HepG2 (cell line): ENCODE measurements around the gene ZNF512B. TPM values are rescaled to one million over a fixed set of nuclear protein-coding genes. Genes with fewer than 3 reads are reported as not detected.

ENCODE experiments used
- GABPB1 ChIP-seq: IDR thresholded peaks from 2 replicates; pipeline ENCODE4 v1.6.1; 2016; ENCODE audit warnings: mild to moderate bottlenecking, missing genetic modification reagents, moderate library complexity, missing compliant biosample characterization
- GPN1 ChIP-seq: sonication (generic); formaldehyde crosslinking; IDR thresholded peaks from 2 replicates; pipeline ENCODE4 v1.5.1; 2020; ENCODE audit warnings: missing genetic modification reagents, borderline replicate concordance
- HNRNPLL ChIP-seq: fragments of 200-400 bp; formaldehyde crosslinking; IDR thresholded peaks from 2 replicates; pipeline ENCODE4 v1.6.1; 2017; ENCODE audit warnings: mild to moderate bottlenecking, low read depth, low read length; ENCODE audit not compliant: poor library complexity, severe bottlenecking
- ISL2 ChIP-seq: sonication (generic); formaldehyde crosslinking; IDR thresholded peaks from 2 replicates; pipeline ENCODE4 v1.5.0; 2020; ENCODE audit warnings: missing genetic modification reagents
- KLF13 ChIP-seq: sonication (generic); formaldehyde crosslinking; IDR thresholded peaks from 2 replicates; pipeline ENCODE4 v1.4.0; 2020; ENCODE audit warnings: mild to moderate bottlenecking, missing genetic modification reagents
- KMT2B ChIP-seq: IDR thresholded peaks from 2 replicates; pipeline ENCODE4 v1.6.1; 2016; ENCODE audit warnings: missing genetic modification reagents, missing compliant biosample characterization
- MBNL3 ChIP-seq: fragments of 250-450 bp; sonication (Bioruptor Pico); conservative IDR thresholded peaks from 2 replicates; pipeline ENCODE4 v1.8.0; 2022; ENCODE audit warnings: mild to moderate bottlenecking, inconsistent platforms
- MIER3 ChIP-seq: IDR thresholded peaks from 2 replicates; pipeline ENCODE4 v1.6.1; 2016; ENCODE audit warnings: missing compliant biosample characterization, borderline replicate concordance
- PHF21A ChIP-seq: sonication (generic); formaldehyde crosslinking; IDR thresholded peaks from 2 replicates; pipeline ENCODE4 v1.5.0; 2020; ENCODE audit warnings: mild to moderate bottlenecking, missing genetic modification reagents
- SP5 ChIP-seq: IDR thresholded peaks from 2 replicates; pipeline ENCODE4 v1.6.1; 2016; ENCODE audit warnings: low read depth, borderline replicate concordance
- SUZ12 ChIP-seq: fragments of 150-350 bp; IDR thresholded peaks from 2 replicates; pipeline ENCODE4 v1.6.1; 2014; ENCODE audit warnings: low read depth, low read length
- ZNF230 ChIP-seq: sonication (generic); formaldehyde crosslinking; IDR thresholded peaks from 2 replicates; pipeline ENCODE4 v1.4.0; 2020; ENCODE audit warnings: mild to moderate bottlenecking, missing genetic modification reagents
- polyA plus RNA-seq, 8 experiments: library from polyadenylated mRNA; depleted of rRNA in 3 of 8; stranded (reverse) in 7 of 8; unstranded in 1 of 8; fragments of >200 nt; fragmentation: Illumina TruSeq in 4 of 8; extraction: Trizol in 4 of 8; gene quantifications; 2 replicates each; pipeline versions ENCODE4 v1.2.1 to v1.2.3, GENCODE V29; 2011 to 2016; ENCODE audit warnings: low read depth in 4 of 8, missing spikeins in 1 of 8, mixed read lengths in 1 of 8; ENCODE audit not compliant: insufficient read depth in 1 of 8
- total RNA-seq, 5 experiments: library from RNA; depleted of rRNA; stranded (reverse); fragments of >200 nt; fragmentation: Illumina TruSeq; extraction: Trizol; gene quantifications; 2 replicates each; pipeline ENCODE4 v1.2.3, GENCODE V29; 2016; ENCODE audit warnings: low read depth in 1 of 5
- TF ChIP-seq, protein P1 (sequence below): sonication (generic); formaldehyde crosslinking; conservative IDR thresholded peaks from 2 replicates; pipeline ENCODE4 v1.8.0; 2022; ENCODE audit warnings: missing genetic modification reagents
- TF ChIP-seq, protein P2 (sequence below): sonication (generic); formaldehyde crosslinking; IDR thresholded peaks from 2 replicates; pipeline ENCODE4 v1.4.0; 2020; ENCODE audit warnings: mild to moderate bottlenecking, missing genetic modification reagents
- TF ChIP-seq, protein P3 (sequence below): IDR thresholded peaks from 2 replicates; pipeline ENCODE4 v1.6.1; 2016; ENCODE audit warnings: mild to moderate bottlenecking
- TF ChIP-seq, protein P4 (sequence below), 2 experiments: sonication (generic) in 1 of 2; formaldehyde crosslinking in 1 of 2; IDR thresholded peaks; 2 replicates each; pipeline versions ENCODE4 v1.4.0 to v1.6.1; 2016 to 2020; ENCODE audit warnings: borderline replicate concordance in 1 of 2, low read depth in 1 of 2, mild to moderate bottlenecking in 1 of 2, missing genetic modification reagents in 1 of 2

Gene ZNF512B
- total and polyA plus RNA-seq, 2 of the 13 experiments (the other 11 are each of a cell fraction or from before 2014, with no cell fraction given) = 11.5 to 30.6 TPM

DNA sequence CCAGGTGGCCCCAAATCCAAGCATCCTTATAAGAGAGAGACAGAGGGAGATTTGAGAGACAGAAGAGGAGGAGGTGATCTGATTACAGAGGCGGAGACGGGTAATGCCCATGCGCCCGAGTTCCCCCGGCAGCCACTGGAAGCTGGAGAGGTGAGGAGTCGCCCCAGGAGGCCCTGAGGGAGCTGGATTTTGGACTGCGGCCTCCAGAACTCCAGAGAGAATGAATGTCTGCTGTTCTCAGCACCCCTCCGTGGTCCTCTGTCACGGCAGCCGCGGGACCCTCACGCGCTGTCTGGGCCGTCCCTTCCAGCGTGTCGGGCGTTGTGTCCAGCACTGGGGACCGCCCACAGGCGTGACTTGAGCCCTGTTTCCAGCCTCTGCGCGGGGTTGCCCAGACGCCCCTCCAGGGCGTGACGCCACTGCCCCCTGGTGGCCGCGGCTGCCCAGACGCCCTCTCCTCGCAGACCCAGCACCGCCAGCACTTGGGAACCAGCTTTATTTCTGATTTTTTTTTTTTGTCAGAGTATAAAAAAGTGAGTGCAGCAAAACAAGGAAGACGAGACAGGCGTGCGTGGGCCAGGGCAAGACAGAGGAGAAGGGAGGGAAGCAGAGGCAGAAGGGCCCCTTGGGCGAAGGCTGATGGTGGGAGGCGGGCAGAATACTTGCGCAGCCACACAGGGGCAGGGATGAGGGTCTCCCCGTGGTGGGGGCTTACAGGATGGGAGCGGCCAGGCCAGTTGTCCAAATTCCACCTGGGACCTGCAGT is 4.1 kb upstream of the ZNF512B start (continued):
- TF ChIP-seq, protein P1, sequence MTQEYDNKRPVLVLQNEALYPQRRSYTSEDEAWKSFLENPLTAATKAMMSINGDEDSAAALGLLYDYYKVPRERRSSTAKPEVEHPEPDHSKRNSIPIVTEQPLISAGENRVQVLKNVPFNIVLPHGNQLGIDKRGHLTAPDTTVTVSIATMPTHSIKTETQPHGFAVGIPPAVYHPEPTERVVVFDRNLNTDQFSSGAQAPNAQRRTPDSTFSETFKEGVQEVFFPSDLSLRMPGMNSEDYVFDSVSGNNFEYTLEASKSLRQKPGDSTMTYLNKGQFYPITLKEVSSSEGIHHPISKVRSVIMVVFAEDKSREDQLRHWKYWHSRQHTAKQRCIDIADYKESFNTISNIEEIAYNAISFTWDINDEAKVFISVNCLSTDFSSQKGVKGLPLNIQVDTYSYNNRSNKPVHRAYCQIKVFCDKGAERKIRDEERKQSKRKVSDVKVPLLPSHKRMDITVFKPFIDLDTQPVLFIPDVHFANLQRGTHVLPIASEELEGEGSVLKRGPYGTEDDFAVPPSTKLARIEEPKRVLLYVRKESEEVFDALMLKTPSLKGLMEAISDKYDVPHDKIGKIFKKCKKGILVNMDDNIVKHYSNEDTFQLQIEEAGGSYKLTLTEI (CRISPR knock-in tag) = no peak
- TF ChIP-seq MBNL3 (CRISPR knock-in tag) = no peak
- peak; percentile 16; the same call in 1 of the 2 replicates for TF ChIP-seq GPN1 (CRISPR knock-in tag)
- TF ChIP-seq KLF13 (CRISPR knock-in tag) = peak; percentile 40; the same call in 1 of the 2 replicates
- TF ChIP-seq ZNF230 = peak; percentile 99
- TF ChIP-seq, protein P2, sequence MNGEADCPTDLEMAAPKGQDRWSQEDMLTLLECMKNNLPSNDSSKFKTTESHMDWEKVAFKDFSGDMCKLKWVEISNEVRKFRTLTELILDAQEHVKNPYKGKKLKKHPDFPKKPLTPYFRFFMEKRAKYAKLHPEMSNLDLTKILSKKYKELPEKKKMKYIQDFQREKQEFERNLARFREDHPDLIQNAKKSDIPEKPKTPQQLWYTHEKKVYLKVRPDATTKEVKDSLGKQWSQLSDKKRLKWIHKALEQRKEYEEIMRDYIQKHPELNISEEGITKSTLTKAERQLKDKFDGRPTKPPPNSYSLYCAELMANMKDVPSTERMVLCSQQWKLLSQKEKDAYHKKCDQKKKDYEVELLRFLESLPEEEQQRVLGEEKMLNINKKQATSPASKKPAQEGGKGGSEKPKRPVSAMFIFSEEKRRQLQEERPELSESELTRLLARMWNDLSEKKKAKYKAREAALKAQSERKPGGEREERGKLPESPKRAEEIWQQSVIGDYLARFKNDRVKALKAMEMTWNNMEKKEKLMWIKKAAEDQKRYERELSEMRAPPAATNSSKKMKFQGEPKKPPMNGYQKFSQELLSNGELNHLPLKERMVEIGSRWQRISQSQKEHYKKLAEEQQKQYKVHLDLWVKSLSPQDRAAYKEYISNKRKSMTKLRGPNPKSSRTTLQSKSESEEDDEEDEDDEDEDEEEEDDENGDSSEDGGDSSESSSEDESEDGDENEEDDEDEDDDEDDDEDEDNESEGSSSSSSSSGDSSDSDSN (CRISPR knock-in tag) = peak; percentile 73
- peak; percentile 76; the same call in 1 of the 2 replicates for TF ChIP-seq PHF21A
- TF ChIP-seq, protein P3, sequence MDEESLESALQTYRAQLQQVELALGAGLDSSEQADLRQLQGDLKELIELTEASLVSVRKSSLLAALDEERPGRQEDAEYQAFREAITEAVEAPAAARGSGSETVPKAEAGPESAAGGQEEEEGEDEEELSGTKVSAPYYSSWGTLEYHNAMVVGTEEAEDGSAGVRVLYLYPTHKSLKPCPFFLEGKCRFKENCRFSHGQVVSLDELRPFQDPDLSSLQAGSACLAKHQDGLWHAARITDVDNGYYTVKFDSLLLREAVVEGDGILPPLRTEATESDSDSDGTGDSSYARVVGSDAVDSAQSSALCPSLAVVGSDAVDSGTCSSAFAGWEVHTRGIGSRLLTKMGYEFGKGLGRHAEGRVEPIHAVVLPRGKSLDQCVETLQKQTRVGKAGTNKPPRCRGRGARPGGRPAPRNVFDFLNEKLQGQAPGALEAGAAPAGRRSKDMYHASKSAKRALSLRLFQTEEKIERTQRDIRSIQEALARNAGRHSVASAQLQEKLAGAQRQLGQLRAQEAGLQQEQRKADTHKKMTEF (CRISPR knock-in tag) = peak; percentile 95
- peak; percentile 83 for TF ChIP-seq GABPB1
- TF ChIP-seq MIER3 = peak; percentile 89; the same call in 1 of the 2 replicates
- TF ChIP-seq, protein P4, sequence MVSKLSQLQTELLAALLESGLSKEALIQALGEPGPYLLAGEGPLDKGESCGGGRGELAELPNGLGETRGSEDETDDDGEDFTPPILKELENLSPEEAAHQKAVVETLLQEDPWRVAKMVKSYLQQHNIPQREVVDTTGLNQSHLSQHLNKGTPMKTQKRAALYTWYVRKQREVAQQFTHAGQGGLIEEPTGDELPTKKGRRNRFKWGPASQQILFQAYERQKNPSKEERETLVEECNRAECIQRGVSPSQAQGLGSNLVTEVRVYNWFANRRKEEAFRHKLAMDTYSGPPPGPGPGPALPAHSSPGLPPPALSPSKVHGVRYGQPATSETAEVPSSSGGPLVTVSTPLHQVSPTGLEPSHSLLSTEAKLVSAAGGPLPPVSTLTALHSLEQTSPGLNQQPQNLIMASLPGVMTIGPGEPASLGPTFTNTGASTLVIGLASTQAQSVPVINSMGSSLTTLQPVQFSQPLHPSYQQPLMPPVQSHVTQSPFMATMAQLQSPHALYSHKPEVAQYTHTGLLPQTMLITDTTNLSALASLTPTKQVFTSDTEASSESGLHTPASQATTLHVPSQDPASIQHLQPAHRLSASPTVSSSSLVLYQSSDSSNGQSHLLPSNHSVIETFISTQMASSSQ (IDR thresholded peaks at IDR 0.05; ENCODE audit: low read depth) = no peak
- TF ChIP-seq, protein P4 (CRISPR knock-in tag; IDR thresholded peaks at IDR 0.05; ENCODE audit: borderline replicate concordance) = peak; percentile 75; the same call in 1 of the 2 replicates
- peak; percentile 75 for TF ChIP-seq KMT2B (CRISPR knock-in tag)
- TF ChIP-seq ISL2 = peak; percentile 78
- peak; percentile 85 for TF ChIP-seq HNRNPLL
- TF ChIP-seq SP5 (CRISPR knock-in tag) = peak; percentile 91
- TF ChIP-seq SUZ12 = no peak
